ENCODE data around the gene NRL.
A peak's percentile ranks its signal among the peaks of the same experiment; 100 is the strongest.

Gene NRL

DNA sequence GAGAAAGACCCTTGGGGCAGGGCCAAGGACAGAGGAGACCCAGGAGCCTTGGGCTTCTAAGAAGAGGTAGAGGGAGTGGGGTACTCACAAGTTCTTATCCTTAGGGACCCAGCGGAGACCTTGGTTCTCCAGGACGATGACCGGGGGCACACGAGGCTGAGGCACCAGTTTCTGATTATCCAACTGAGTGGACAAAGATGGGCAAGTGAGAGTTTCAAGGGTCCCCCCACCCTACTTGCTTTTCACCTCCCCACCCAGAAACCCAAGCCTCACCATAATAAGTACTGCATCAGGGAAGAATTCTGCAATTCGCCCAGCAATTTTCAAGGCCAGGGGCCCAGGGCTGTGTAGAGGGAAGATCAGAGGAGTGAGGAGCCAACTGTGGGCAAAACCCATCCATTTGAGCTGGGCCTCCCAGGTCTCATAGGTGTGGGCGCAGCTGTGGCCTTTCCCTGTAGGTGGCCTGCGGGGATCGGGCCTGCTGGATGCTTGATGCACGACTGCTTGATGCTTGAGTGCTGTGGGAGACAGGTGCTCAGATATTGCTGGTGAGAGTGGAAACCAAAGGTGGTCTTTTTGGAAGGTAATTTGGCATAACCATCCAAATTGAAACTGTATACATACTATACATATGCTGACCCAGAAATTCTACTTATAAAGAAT is 24.7 kb upstream of the NRL start:
- no peak overlapping the region for H2AFZ ChIP-seq (ENCODE audit: low read length)
- no peaks in the 10 kb centered on the region for H3K9me3 ChIP-seq (ENCODE audit: low read length)
- peak overlapping the region; percentile 75 for H3K4me2 ChIP-seq (ENCODE audit: low read length)
- TF ChIP-seq, protein P1, sequence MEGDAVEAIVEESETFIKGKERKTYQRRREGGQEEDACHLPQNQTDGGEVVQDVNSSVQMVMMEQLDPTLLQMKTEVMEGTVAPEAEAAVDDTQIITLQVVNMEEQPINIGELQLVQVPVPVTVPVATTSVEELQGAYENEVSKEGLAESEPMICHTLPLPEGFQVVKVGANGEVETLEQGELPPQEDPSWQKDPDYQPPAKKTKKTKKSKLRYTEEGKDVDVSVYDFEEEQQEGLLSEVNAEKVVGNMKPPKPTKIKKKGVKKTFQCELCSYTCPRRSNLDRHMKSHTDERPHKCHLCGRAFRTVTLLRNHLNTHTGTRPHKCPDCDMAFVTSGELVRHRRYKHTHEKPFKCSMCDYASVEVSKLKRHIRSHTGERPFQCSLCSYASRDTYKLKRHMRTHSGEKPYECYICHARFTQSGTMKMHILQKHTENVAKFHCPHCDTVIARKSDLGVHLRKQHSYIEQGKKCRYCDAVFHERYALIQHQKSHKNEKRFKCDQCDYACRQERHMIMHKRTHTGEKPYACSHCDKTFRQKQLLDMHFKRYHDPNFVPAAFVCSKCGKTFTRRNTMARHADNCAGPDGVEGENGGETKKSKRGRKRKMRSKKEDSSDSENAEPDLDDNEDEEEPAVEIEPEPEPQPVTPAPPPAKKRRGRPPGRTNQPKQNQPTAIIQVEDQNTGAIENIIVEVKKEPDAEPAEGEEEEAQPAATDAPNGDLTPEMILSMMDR (IDR thresholded peaks at IDR 0.05; ENCODE audit: low read length) = no peak
- TF ChIP-seq EZH2 (IDR thresholded peaks at IDR 0.05; ENCODE audit: borderline replicate concordance, low read length) = no peak
- peak overlapping the region; percentile 24 for H3K27ac ChIP-seq (ENCODE audit: low read depth, low read length, poor library complexity, severe bottlenecking)
- peak overlapping the region; percentile 78 for H3K4me3 ChIP-seq (ENCODE audit: low read depth, low read length, poor library complexity, severe bottlenecking)
- H3K79me2 ChIP-seq (ENCODE audit: insufficient read depth, low read length) = peaks cover 14% of the 10 kb centered on the region
- H3K9me2 ChIP-seq (ENCODE audit: low read depth, low read length) = no peaks in the 10 kb centered on the region
- peaks cover 37% of the 10 kb centered on the region for H3K4me1 ChIP-seq (ENCODE audit: insufficient read depth, low read length, severe bottlenecking)
- no peaks in the 10 kb centered on the region for H3K27me3 ChIP-seq (ENCODE audit: insufficient read depth, low read length)
- no peaks in the 10 kb centered on the region for H3F3A ChIP-seq (ENCODE audit: insufficient read depth, low read length)
- H3K36me3 ChIP-seq (ENCODE audit: insufficient read depth, low read length) = peaks cover 47% of the 10 kb centered on the region
- peak overlapping the region; percentile 83 for H3K9ac ChIP-seq (ENCODE audit: low read length)
- no peaks in the 10 kb centered on the region for H4K20me1 ChIP-seq (ENCODE audit: insufficient read depth, low read length)

DNA sequence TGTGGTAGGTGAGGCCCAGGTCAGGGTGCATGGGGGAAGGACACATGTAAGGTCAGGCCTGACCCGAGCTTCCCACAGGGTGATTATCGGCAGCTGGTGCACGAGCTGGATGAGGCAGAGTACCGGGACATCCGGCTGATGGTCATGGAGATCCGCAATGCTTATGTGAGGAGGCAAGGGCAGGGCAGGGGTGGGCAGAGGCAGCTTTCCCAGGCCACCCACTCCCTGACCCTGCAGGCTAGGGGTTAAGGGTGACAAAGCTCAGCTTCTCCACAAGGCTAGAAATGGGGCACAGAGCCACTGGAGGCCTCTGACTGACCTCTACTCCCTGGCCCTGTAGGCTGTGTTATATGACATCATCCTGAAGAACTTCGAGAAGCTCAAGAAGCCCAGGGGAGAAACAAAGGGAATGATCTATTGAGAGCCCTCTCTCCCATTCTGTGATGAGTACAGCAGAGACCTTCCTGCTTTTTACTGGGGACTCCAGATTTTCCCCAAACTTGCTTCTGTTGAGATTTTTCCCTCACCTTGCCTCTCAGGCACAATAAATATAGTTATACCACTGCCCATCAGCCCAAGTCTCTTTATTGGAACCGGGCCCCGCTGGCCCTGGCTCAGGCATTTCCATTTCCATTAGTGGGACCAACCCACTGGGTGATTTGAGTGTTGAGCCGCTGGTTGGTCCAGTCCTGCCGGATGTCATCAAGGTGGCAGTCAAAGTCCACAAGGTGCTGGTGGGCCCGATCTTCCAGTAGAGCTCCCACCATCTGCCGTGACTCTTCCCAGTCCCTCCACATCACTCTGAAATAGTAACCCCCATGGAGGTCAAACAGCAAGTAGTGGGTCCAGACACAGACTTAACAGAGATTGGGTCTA is 23.9 kb upstream of the NRL start:
- Histone ChIP-seq H3K4me2 (ENCODE audit: low read length) (peak overlapping the region; percentile 75; the same call in 1 of the 2 replicates), H3K9me3 (ENCODE audit: low read length) (no peaks in the 10 kb centered on the region), H4K20me1 (ENCODE audit: insufficient read depth, low read length) (no peaks in the 10 kb centered on the region), H3K9ac (ENCODE audit: low read length) (no peak overlapping the region), H3K79me2 (ENCODE audit: insufficient read depth, low read length) (peaks cover 14% of the 10 kb centered on the region), H3F3A (ENCODE audit: insufficient read depth, low read length) (no peaks in the 10 kb centered on the region), H3K4me3 (ENCODE audit: low read depth, low read length, poor library complexity, severe bottlenecking) (no peak overlapping the region), H3K36me3 (ENCODE audit: insufficient read depth, low read length) (peaks cover 39% of the 10 kb centered on the region), H3K27me3 (ENCODE audit: insufficient read depth, low read length) (no peaks in the 10 kb centered on the region), H3K9me2 (ENCODE audit: low read depth, low read length) (no peaks in the 10 kb centered on the region), H3K27ac (ENCODE audit: low read depth, low read length, poor library complexity, severe bottlenecking) (no peak overlapping the region), H2AFZ (ENCODE audit: low read length) (no peak overlapping the region), H3K4me1 (ENCODE audit: insufficient read depth, low read length, severe bottlenecking) (peaks cover 37% of the 10 kb centered on the region)
- no peak for TF ChIP-seq EZH2 (IDR thresholded peaks at IDR 0.05; ENCODE audit: borderline replicate concordance, low read length)
- TF ChIP-seq, protein P1 (IDR thresholded peaks at IDR 0.05; ENCODE audit: low read length) = no peak

DNA sequence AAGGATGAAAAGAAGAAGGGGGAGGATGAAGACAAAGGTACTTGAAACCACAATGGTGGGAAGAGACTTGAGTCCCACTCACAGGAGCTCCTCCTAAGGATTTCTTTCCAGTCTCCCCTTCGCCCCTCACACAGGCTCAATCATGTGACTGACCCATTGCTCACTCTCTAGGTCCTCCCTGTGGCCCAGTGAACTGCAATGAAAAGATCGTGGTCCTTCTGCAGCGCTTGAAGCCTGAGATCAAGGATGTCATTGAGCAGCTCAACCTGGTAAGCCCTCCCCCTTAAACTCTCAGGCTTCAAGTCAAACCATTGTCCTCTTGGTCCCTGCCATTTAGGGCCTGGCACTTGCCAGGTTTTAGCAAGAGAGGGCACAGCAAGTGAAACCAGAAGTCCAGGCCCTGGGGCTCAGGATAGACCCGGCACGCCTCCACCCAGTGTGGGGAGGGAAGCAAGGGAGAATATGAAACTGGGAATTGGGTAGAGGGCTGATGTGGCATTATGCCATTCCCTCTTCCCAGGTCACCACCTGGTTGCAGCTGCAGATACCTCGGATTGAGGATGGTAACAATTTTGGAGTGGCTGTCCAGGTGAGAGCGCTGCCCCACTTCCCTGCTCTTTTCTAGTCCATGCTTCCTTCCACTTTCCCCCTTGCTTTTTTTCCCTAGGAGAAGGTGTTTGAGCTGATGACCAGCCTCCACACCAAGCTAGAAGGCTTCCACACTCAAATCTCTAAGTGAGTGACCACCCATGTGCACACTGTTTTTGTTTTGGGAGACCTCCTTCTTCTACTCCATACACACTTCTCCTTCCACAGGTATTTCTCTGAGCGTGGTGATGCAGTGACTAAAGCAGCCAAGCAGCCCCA is 23.0 kb upstream of the NRL start:
- Histone ChIP-seq H3K9ac (ENCODE audit: low read length) (no peak overlapping the region; the same call in 1 of the 2 replicates), H3K9me2 (ENCODE audit: low read depth, low read length) (no peaks in the 10 kb centered on the region), H3K27me3 (ENCODE audit: insufficient read depth, low read length) (no peaks in the 10 kb centered on the region), H3F3A (ENCODE audit: insufficient read depth, low read length) (no peaks in the 10 kb centered on the region), H2AFZ (ENCODE audit: low read length) (no peak overlapping the region), H3K36me3 (ENCODE audit: insufficient read depth, low read length) (peaks cover 31% of the 10 kb centered on the region), H3K4me2 (ENCODE audit: low read length) (peak overlapping the region; percentile 78; the same call in 1 of the 2 replicates), H3K9me3 (ENCODE audit: low read length) (no peaks in the 10 kb centered on the region), H4K20me1 (ENCODE audit: insufficient read depth, low read length) (no peaks in the 10 kb centered on the region), H3K79me2 (ENCODE audit: insufficient read depth, low read length) (peaks cover 14% of the 10 kb centered on the region), H3K4me3 (ENCODE audit: low read depth, low read length, poor library complexity, severe bottlenecking) (no peak overlapping the region), H3K27ac (ENCODE audit: low read depth, low read length, poor library complexity, severe bottlenecking) (peak overlapping the region; percentile 48), H3K4me1 (ENCODE audit: insufficient read depth, low read length, severe bottlenecking) (peaks cover 38% of the 10 kb centered on the region)
- TF ChIP-seq EZH2 (IDR thresholded peaks at IDR 0.05; ENCODE audit: borderline replicate concordance, low read length) = no peak
- TF ChIP-seq, protein P1 (IDR thresholded peaks at IDR 0.05; ENCODE audit: low read length) = no peak
